ENCODE measurements around the gene CCDC57. TPM values are rescaled to one million over a fixed set of nuclear protein-coding genes. Genes with fewer than 3 reads are reported as not detected.

The CCDC57 gene
- total RNA-seq, 4 donors from 2014 or later: 7.9 to 22.1 (median 9.8) TPM

DNA sequence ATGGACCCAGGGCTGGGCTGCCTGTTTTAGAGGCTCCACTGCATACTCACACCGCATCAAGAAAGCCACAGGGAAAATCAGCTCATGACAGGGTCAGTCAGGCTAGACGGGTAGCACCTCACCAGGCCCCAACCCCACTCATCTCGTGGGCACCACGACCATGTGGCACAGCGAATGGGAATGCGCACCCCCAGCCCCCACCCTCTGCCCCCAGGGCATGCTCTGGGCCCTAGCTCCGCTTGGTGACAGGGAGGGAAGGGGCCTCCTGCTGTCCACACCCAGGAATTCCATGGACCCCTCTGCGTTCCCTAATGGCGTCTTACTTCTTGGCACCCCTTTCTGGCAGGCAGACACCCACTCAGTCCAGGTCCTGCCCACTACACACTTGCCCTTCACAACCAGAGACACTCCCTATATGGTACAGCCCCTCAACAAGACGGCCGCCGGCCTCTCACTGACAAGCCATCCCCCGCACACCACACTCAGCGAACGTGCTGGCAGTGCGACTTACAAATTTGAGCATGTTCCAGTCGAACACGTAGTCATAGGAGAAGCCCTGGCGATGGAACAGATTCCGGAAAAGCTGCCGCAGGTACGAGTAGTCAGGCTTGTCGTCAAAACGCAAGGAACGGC lies 38.3 kb upstream of the CCDC57 start:
- 87 to 94% methylated on average over 20 of the region's 25 CpGs for WGBS, 2 donors
- H3K4me1 ChIP-seq: peaks cover 21 to 48% (median 23%) of the 10 kb centered on the region in 3 donors
- peak overlapping the region in 2 of 4 donors; percentile 3 to 4 for H3K27ac ChIP-seq
- H3K4me3 ChIP-seq: no peak overlapping the region
- no peak for DNase-seq
- intact Hi-C loops (cut with DNase I): no loop called here
- TF ChIP-seq POLR2A (IDR thresholded peaks at IDR 0.05) (no peak), CTCF (IDR thresholded peaks at IDR 0.05) (no peak)
- peaks cover 64 to 100% (median 79%) of the 10 kb centered on the region in 3 donors for H3K36me3 ChIP-seq
- no peaks in the 10 kb centered on the region for H3K9me3 ChIP-seq
- H3K27me3 ChIP-seq: no peaks in the 10 kb centered on the region

DNA sequence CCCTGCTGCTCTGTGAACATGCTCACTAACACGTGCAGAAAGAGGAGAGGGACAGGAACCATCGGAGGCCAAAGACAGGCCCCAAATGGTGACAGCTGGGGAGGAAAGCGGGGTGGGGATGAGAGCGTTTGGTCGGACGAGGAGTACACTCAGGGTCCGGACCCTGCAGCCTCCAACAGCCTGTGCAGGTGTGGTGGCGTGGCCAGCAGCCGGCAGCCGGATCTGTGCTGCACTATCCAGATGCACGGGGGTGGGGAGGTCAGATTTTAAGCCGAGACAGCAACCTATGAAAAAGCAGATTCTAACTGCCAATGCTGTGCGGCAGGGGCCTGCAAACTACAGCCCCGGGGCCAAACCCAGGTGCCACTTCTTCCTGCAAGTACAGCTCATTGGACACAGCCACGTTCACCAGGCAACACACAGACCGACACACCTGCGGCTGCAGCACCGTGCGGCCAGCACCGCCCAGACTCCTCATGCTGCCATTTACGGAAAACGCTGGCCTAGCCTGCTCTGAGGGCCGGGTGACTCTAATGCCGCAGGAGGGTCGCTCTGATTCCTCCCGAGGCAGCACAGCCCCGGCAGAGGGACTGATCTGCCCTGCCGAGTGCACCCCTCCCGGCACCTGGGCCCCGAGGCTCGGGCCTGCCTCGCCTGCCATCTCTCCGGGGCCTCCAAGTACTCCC lies 37.4 kb upstream of the CCDC57 start:
- intact Hi-C loops (cut with DNase I): no loop called here
- H3K4me1 ChIP-seq: peaks cover 21 to 58% (median 26%) of the 10 kb centered on the region in 3 donors
- 93 to 94% methylated on average over 11 to 19 of the region's 33 CpGs for WGBS, 2 donors
- peaks cover 65 to 100% (median 83%) of the 10 kb centered on the region in 3 donors for H3K36me3 ChIP-seq
- no peak overlapping the region for H3K4me3 ChIP-seq
- no peak for TF ChIP-seq POLR2A (IDR thresholded peaks at IDR 0.05)
- no peak for TF ChIP-seq CTCF (IDR thresholded peaks at IDR 0.05)
- no peaks in the 10 kb centered on the region for H3K9me3 ChIP-seq
- DNase-seq: no peak
- H3K27me3 ChIP-seq: no peaks in the 10 kb centered on the region
- H3K27ac ChIP-seq: peak overlapping the region in 2 of 4 donors; percentile 3 to 14

DNA sequence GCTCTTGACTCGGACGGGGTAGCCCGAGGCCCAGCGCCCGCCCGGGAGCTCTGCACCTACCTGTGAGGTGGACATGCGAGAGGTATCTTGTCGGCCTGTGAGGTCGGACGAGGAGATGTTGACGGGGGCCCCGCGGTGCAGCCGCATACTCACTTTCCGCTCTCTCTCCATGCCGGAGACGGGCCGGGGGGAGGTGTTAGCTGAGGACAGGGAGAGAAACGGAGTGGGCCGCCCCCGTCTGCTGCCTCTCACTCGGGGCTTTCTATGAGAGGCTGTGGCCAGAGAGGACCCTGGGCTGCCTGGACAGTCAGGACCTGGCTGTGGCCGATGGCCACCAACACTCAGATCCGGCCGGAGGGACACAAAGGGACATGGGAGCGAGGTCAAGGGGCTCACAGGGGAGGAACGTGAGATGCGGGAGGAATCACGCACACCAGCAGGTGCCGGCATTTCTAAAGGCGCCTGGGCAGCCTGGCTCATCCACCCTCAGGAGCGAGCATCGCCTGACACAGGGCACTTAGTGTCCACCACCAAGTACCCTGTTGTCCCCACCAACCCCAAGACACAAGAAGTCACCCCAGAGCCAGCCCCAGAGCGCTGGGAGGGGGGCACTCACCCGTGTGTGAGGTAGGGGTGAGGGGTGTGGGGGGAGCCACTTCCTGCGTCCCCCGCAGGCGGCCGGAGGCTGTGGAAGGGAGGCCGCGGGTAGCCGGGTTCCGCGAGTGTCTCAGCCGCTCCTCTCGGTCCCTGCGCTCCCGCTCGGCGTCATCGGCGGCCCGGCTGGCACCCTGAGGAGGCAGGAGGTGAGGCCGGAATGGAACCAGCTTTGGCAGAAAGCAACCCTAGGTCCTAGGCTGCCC lies 36.4 kb upstream of the CCDC57 start:
- Histone ChIP-seq H3K36me3 (peaks cover 69 to 100% (median 84%) of the 10 kb centered on the region in 3 donors), H3K4me3 (no peak overlapping the region), H3K27me3 (no peaks in the 10 kb centered on the region), H3K4me1 (peaks cover 21 to 67% (median 26%) of the 10 kb centered on the region in 3 donors), H3K9me3 (no peaks in the 10 kb centered on the region), H3K27ac (no peak overlapping the region)
- WGBS, 2 donors: 89 to 95% methylated on average over 12 to 33 of the region's 54 CpGs
- TF ChIP-seq POLR2A (IDR thresholded peaks at IDR 0.05) (no peak), CTCF (IDR thresholded peaks at IDR 0.05) (no peak)
- intact Hi-C loops (cut with DNase I): no loop called here
- no peak for DNase-seq

DNA sequence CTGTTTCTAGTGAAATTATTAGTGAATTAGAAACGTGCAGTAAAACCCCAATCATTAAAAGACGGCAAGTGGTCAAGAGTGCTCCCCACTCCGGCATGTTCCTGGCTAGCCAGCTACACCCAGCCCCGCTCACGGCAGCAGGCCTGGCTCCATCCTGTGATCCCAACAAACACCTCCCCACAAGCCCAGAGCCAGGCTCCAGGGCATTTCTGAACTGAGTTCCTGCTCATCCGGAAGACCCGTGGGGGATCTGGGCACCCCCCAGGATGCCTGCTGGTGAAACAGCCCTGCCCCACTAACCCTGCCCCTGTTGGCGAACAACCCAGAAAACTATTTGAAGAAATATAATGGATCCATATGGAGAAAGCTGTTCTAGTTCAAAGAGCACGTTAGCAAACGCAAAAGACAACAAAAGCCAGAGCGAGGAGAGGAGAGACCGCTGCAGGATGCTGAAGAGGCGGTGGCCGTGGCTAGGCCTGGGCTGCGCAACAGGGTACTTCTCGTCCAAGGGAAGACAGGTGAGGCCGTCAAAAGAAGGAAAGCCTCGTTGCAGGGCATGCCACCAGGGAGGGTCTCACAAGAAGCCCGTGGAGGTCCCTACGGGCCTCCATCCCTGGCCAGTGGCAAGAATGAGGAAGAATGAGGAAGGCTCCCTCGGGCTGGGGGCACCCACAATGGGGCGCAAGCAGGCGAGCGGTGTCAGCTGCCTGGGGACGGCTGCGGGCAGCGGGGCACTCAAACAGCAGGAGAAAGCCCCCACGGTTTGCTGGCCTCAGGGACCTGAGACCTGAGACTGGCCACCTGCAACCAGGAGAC lies 35.4 kb upstream of the CCDC57 start:
- Histone ChIP-seq H3K27me3 (no peaks in the 10 kb centered on the region), H3K27ac (peak overlapping the region in 3 of 4 donors; percentile 81 to 88 (median 86)), H3K36me3 (peaks cover 72 to 100% (median 85%) of the 10 kb centered on the region in 3 donors), H3K4me1 (peaks cover 28 to 76% (median 32%) of the 10 kb centered on the region in 3 donors), H3K9me3 (no peaks in the 10 kb centered on the region), H3K4me3 (no peak overlapping the region)
- intact Hi-C loops (cut with DNase I): no loop called here
- no peak for DNase-seq
- TF ChIP-seq CTCF (IDR thresholded peaks at IDR 0.05) (no peak), POLR2A (IDR thresholded peaks at IDR 0.05) (no peak)
- WGBS, 2 donors: 84 to 87% methylated on average over 21 to 25 of the region's 28 CpGs

Measured in esophagus squamous epithelium (tissue), 5 donors.